WTC11 (cell line): ENCODE data around the gene BECN2. TPM values are rescaled to one million over a fixed set of nuclear protein-coding genes. Genes with fewer than 3 reads are reported as not detected.

Experiments used
- ATAC-seq: fragments of 200-7000 bp; cut with Tn5 transposase; 2 replicates; pipeline ENCODE4 v1.10.0; 2021; ENCODE audit warnings: mild to moderate bottlenecking, moderate library complexity
- Bru-seq: library from RNA; stranded (reverse); fragments of 400-500 nt; gene quantifications from one replicate; lab custom pipeline; 2021; lab: Mats Ljungman, UMichigan
- CTCF ChIA-PET: fragments of 300-600 bp; sonication (Branson Sonifier 250); formaldehyde crosslinking; loops from one replicate; lab custom pipeline; 2021; ENCODE audit warnings: antibody characterized with exemption; lab: Charles Lee
- POLR2A ChIA-PET: fragments of 350-600 bp; sonication (Branson Sonifier 250); formaldehyde crosslinking; loops from one replicate; lab custom pipeline; 2021; ENCODE audit warnings: antibody characterized with exemption; lab: Charles Lee
- DNase-seq: peaks from one replicate; pipeline ENCODE4 v3.0.0; 2021; ENCODE audit warnings: low spot score
- H3K27ac Mint-ChIP-seq: 2 replicates; pipeline ENCODE4 v1.8.0; 2021; ENCODE audit warnings: mixed read lengths
- H3K27me3 Mint-ChIP-seq: 2 replicates; pipeline ENCODE4 v1.8.0; 2021; ENCODE audit warnings: low read depth, mild to moderate bottlenecking, moderate library complexity, mixed read lengths
- H3K36me3 Mint-ChIP-seq: 2 replicates; pipeline ENCODE4 v1.8.0; 2021; ENCODE audit warnings: mixed read lengths
- H3K4me1 Mint-ChIP-seq: 2 replicates; pipeline ENCODE4 v1.8.0; 2022; ENCODE audit warnings: mixed read lengths
- H3K4me3 Mint-ChIP-seq: 2 replicates; pipeline ENCODE4 v1.8.0; 2021; ENCODE audit warnings: mild to moderate bottlenecking, moderate library complexity, mixed read lengths
- H3K9me3 Mint-ChIP-seq: 2 replicates; pipeline ENCODE4 v1.8.0; 2021; ENCODE audit warnings: mixed read lengths
- AR ChIP-seq: fragments of 250-450 bp; sonication (Bioruptor Pico); IDR thresholded peaks from 2 replicates; pipeline ENCODE4 v1.9.0; 2021; ENCODE audit warnings: mild to moderate bottlenecking
- ATF1 ChIP-seq: sonication (generic); formaldehyde crosslinking; IDR thresholded peaks from 2 replicates; pipeline ENCODE4 v1.8.1; 2023; ENCODE audit warnings: mild to moderate bottlenecking, moderate library complexity, missing genetic modification reagents
- CREM ChIP-seq: sonication (generic); formaldehyde crosslinking; IDR thresholded peaks from 2 replicates; pipeline ENCODE4 v1.8.1; 2022; ENCODE audit warnings: mild to moderate bottlenecking, missing genetic modification reagents, moderate library complexity
- CTCF ChIP-seq: fragments of 200-600 bp; IDR thresholded peaks from 2 replicates; pipeline ENCODE4 v1.8.0; 2022; ENCODE audit warnings: antibody characterized with exemption
- ETV6 ChIP-seq: sonication (generic); formaldehyde crosslinking; IDR thresholded peaks from 2 replicates; pipeline ENCODE4 v1.8.1; 2022; ENCODE audit warnings: mild to moderate bottlenecking, missing genetic modification reagents
- FOXP4 ChIP-seq: sonication (generic); formaldehyde crosslinking; IDR thresholded peaks from 2 replicates; pipeline ENCODE4 v1.8.0; 2022; ENCODE audit warnings: mild to moderate bottlenecking, missing genetic modification reagents
- HMGA2 ChIP-seq: fragments of 250-450 bp; sonication (Bioruptor Pico); IDR thresholded peaks from 2 replicates; pipeline ENCODE4 v1.4.0; 2021; ENCODE audit warnings: mild to moderate bottlenecking, moderate library complexity
- NFE2L1 ChIP-seq: sonication (generic); formaldehyde crosslinking; IDR thresholded peaks from 2 replicates; pipeline ENCODE4 v1.8.1; 2023; ENCODE audit warnings: missing genetic modification reagents
- NR3C1 ChIP-seq: sonication (generic); formaldehyde crosslinking; conservative IDR thresholded peaks from 2 replicates; pipeline ENCODE4 v1.8.1; 2023; ENCODE audit warnings: low read depth, mild to moderate bottlenecking, missing genetic modification reagents
- SOX15 ChIP-seq: fragments of 250-450 bp; sonication (Bioruptor Pico); IDR thresholded peaks from 2 replicates; pipeline ENCODE4 v1.9.0; 2021; ENCODE audit warnings: mild to moderate bottlenecking
- TEAD1 ChIP-seq: sonication (generic); formaldehyde crosslinking; IDR thresholded peaks from 2 replicates; pipeline ENCODE4 v1.8.0; 2022; ENCODE audit warnings: mild to moderate bottlenecking, missing genetic modification reagents
- ZBTB21 ChIP-seq: sonication (generic); formaldehyde crosslinking; IDR thresholded peaks from 2 replicates; pipeline ENCODE4 v1.8.1; 2023; ENCODE audit warnings: mild to moderate bottlenecking, missing genetic modification reagents, borderline replicate concordance
- ZNF121 ChIP-seq: sonication (generic); formaldehyde crosslinking; IDR thresholded peaks from 2 replicates; pipeline ENCODE4 v1.8.0; 2023; ENCODE audit warnings: missing genetic modification reagents
- ZNF425 ChIP-seq: fragments of 250-450 bp; sonication (Bioruptor Pico); conservative IDR thresholded peaks from 2 replicates; pipeline ENCODE4 v1.9.0; 2021; ENCODE audit warnings: mild to moderate bottlenecking
- long read RNA-seq, 3 experiments: library from RNA in 1 of 3; library from capped mRNA in 1 of 3; library from polyadenylated mRNA in 1 of 3; unstranded in 2 of 3; stranded (forward) in 1 of 3; transcript quantifications; one replicate each; pipeline ENCODE4 v2.0.0, GENCODE V29; 2021
- total RNA-seq: library from RNA; stranded (reverse); gene quantifications from 3 replicates; pipeline ENCODE4 v1.2.3, GENCODE V29; 2021
- TF ChIP-seq, protein P1 (sequence below): fragments of 250-450 bp; sonication (Bioruptor Pico); IDR thresholded peaks from 2 replicates; pipeline ENCODE4 v1.8.0; 2021; ENCODE audit warnings: mild to moderate bottlenecking

BECN2 gene
- total RNA-seq (not detected in 3 replicates), Bru-seq, nascent RNA (not detected)
- long read RNA-seq, experiment 1: 0 reads
- long read RNA-seq, experiment 2: 0 reads
- long read RNA-seq, experiment 3: 0 reads

DNA sequence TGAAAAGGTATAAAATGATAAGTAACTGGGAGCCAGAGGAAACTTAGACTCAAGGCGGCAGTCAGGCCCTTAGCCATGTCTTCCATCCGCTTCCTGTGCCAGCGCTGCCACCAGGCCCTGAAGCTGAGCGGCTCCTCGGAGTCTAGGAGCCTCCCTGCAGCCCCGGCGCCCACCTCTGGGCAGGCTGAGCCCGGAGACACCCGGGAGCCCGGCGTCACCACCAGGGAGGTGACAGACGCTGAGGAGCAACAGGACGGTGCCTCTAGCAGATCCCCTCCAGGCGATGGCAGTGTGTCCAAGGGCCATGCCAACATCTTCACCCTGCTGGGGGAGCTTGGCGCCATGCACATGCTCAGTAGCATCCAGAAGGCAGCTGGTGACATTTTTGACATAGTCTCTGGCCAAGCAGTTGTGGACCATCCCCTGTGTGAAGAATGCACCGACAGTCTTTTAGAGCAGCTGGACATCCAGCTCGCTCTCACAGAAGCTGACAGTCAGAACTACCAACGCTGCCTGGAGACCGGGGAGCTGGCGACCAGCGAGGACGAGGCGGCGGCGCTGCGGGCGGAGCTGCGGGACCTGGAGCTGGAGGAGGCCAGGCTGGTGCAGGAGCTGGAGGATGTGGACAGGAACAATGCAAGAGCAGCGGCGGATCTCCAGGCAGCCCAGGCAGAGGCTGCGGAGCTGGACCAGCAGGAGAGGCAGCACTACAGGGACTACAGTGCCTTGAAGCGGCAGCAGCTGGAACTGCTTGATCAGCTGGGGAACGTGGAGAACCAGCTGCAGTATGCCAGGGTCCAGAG, at the start of gene BECN2:
Gene BECN2, plus strand, starts transcription at position 76 of the 803 bp plus-strand sequence. Its CDS starts 0 bp downstream, at position 76.
- Mint-ChIP-seq H3K4me1 (no peaks in the 10 kb centered on the region), H3K4me3 (no peak within 1 kb of the TSS), H3K27ac (no peak within 1 kb of the TSS), H3K27me3 (no peaks in the 10 kb centered on the region), H3K9me3 (no peaks in the 10 kb centered on the region), H3K36me3 (no peaks in the 10 kb centered on the region)
- TF ChIP-seq CTCF: no peak
- no peak for TF ChIP-seq HMGA2 (CRISPR knock-in tag)
- no peak for TF ChIP-seq NFE2L1
- TF ChIP-seq NR3C1 (CRISPR knock-in tag): no peak
- no peak for TF ChIP-seq TEAD1 (CRISPR knock-in tag)
- TF ChIP-seq ZBTB21 (CRISPR knock-in tag): no peak
- TF ChIP-seq FOXP4 (CRISPR knock-in tag): no peak
- TF ChIP-seq AR (CRISPR knock-in tag): no peak
- no peak for TF ChIP-seq CREM
- TF ChIP-seq ETV6 (CRISPR knock-in tag): no peak
- TF ChIP-seq ZNF425 (CRISPR knock-in tag): no peak
- TF ChIP-seq, protein P1, sequence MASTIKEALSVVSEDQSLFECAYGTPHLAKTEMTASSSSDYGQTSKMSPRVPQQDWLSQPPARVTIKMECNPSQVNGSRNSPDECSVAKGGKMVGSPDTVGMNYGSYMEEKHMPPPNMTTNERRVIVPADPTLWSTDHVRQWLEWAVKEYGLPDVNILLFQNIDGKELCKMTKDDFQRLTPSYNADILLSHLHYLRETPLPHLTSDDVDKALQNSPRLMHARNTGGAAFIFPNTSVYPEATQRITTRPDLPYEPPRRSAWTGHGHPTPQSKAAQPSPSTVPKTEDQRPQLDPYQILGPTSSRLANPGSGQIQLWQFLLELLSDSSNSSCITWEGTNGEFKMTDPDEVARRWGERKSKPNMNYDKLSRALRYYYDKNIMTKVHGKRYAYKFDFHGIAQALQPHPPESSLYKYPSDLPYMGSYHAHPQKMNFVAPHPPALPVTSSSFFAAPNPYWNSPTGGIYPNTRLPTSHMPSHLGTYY: no peak
- TF ChIP-seq ATF1 (CRISPR knock-in tag): no peak
- TF ChIP-seq ZNF121 (CRISPR knock-in tag): no peak
- no peak for TF ChIP-seq SOX15 (CRISPR knock-in tag)
- POLR2A ChIA-PET: no interaction called here
- ATAC-seq: peak; percentile 52
- DNase-seq: peak; percentile 13
- CTCF ChIA-PET: interaction anchor here (0.6 to 2.2 kb wide), 4 partner anchors 41 to 837 kb away, joined by 3 to 10 read pairs (median 4); partner anchors contain the start of gene MAP1LC3C
